ENCODE measurements around the gene RTN1. TPM values are rescaled to one million over a fixed set of nuclear protein-coding genes. Genes with fewer than 3 reads are reported as not detected.

Gene RTN1
- total RNA-seq, 2 donors from 2014 or later, result 0.60 to 3.4 TPM

DNA sequence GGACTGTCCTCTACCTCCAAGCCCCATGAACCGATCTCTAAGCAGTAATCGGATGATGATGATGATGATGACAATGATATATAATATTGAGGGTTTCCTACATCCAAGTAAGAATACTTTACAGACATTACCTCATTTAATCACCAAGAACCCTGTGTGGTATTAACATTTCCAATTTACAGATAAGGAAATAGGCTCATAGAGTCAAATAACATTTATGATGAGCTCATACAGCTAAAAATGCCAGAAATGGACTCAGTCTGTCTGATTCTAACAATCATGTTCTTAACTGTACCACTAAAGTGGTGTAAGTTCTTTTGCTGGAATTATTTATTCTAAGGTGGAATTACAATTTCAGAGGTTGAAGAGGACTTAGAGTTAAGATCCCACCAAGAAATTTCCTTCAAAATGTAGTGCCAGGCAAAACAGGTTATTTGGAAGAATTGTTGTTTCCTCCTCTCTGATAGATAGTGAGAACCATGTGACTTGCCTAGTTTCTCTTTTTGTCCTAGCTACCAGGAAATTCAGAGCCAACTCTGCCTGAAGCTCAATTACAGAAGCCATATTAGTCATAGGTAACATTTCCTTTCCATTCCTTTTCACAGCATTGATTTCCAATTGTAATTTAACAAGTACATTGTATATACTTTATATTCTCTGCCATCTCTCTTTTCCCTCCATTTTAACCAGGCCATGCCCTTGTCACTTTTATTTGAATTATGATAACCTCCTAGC is 270.2 kb downstream of the RTN1 start:
- no peak for ATAC-seq
- peaks cover 4% of the 10 kb centered on the region for H3K36me3 Mint-ChIP-seq (ENCODE audit: low read depth)
- H3K4me3 Mint-ChIP-seq, result no peak overlapping the region
- no peaks in the 10 kb centered on the region for H3K4me1 Mint-ChIP-seq
- H3K9me3 ChIP-seq (ENCODE audit: control insufficient read depth, low read length, poor library complexity, severe bottlenecking), result no peaks in the 10 kb centered on the region
- H3K27ac Mint-ChIP-seq, result no peak overlapping the region
- DNase-seq, result no peak
- peaks cover 33% of the 10 kb centered on the region for H3K27me3 Mint-ChIP-seq

DNA sequence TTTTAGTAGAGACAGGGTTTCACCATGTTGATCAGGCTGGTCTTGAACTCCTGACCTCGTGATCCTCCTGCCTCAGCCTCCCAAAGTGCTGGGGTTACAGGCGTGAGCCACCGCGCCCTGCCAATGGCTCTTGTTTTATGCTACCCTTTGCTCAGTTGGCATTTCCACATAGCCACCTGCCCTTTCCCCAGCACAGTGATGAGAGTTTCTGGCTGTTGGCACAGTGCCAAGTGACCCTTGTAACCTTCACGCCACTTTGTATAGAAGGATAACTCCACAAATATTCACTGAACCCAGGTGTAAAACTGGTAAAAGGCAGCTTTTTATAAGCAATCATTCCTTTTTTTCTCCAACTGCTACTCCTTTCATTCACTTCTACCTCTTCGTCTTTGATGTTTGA is 275.5 kb downstream of the RTN1 start:
- H3K4me1 Mint-ChIP-seq, result no peaks in the 10 kb centered on the region
- no peaks in the 10 kb centered on the region for H3K9me3 ChIP-seq (ENCODE audit: control insufficient read depth, low read length, poor library complexity, severe bottlenecking)
- ATAC-seq (no peak), DNase-seq (no peak)
- H3K27ac Mint-ChIP-seq, result no peak overlapping the region
- H3K27me3 Mint-ChIP-seq, result peaks cover 53% of the 10 kb centered on the region
- H3K36me3 Mint-ChIP-seq (ENCODE audit: low read depth), result peaks cover 6% of the 10 kb centered on the region
- no peak overlapping the region for H3K4me3 Mint-ChIP-seq

DNA sequence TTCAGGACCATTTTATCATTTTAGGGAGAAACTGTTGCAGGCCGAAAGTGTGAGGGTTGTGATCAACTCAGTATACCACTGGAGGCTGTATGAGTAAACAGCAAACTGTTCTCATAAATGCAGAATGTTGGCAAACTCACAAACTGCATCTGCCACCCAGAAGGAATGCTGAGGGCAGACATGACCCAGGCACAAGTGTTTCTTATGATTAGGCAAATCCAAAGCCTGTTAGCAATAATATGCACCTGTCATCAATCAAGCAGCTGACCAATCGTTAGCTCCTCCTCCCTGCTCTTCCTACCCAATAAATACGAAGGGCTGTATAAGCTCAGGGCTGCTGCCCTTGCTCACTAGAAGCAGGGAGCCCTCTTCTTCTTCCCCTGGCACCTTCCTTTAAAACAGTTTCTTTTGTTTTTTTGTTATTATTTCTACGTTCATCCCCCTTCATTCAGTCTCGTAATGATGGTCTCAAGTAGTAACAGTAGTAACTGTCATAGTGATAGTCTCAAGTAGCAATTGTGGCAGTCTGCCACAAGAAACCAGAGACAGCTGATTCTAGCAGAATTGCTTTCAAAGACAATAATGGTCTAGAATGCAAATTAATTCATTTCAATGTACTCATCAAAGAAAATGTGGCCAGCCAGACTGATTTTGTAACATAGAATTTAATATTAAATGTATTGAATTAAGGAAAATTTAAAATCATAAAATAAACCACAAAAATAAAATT is 278.8 kb downstream of the RTN1 start:
- Mint-ChIP-seq H3K36me3 (ENCODE audit: low read depth) (peaks cover 2% of the 10 kb centered on the region), H3K27ac (no peak overlapping the region), H3K4me3 (no peak overlapping the region), H3K27me3 (peaks cover 28% of the 10 kb centered on the region), H3K4me1 (peaks cover under 1% of the 10 kb centered on the region)
- no peaks in the 10 kb centered on the region for H3K9me3 ChIP-seq (ENCODE audit: control insufficient read depth, low read length, poor library complexity, severe bottlenecking)
- ATAC-seq (no peak), DNase-seq (no peak)

DNA sequence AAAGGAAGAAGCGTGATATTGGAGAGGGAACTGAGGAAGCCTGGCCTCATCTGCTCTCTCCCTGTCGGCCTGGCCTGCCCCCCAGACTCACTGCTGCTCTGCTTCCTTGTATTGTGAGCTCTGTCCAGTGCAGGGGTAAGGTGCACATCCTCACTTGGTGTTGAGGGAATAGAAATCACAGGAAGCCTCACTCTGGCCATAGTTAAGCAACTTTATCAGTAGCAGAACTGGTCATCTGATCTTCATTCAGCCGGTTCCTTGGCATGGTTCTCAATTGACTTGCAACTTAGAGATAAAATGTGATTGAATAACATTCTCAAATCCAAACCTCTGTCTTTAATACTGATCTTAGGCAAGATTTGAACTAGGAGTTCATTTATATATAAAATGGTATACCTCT is 282.5 kb downstream of the RTN1 start:
- H3K4me1 Mint-ChIP-seq, result peaks cover 7% of the 10 kb centered on the region
- no peak overlapping the region for H3K27ac Mint-ChIP-seq
- DNase-seq (no peak), ATAC-seq (no peak)
- no peak overlapping the region for H3K4me3 Mint-ChIP-seq
- H3K9me3 ChIP-seq (ENCODE audit: control insufficient read depth, low read length, poor library complexity, severe bottlenecking), result no peaks in the 10 kb centered on the region
- peaks cover 2% of the 10 kb centered on the region for H3K36me3 Mint-ChIP-seq (ENCODE audit: low read depth)
- H3K27me3 Mint-ChIP-seq, result peaks cover 8% of the 10 kb centered on the region

DNA sequence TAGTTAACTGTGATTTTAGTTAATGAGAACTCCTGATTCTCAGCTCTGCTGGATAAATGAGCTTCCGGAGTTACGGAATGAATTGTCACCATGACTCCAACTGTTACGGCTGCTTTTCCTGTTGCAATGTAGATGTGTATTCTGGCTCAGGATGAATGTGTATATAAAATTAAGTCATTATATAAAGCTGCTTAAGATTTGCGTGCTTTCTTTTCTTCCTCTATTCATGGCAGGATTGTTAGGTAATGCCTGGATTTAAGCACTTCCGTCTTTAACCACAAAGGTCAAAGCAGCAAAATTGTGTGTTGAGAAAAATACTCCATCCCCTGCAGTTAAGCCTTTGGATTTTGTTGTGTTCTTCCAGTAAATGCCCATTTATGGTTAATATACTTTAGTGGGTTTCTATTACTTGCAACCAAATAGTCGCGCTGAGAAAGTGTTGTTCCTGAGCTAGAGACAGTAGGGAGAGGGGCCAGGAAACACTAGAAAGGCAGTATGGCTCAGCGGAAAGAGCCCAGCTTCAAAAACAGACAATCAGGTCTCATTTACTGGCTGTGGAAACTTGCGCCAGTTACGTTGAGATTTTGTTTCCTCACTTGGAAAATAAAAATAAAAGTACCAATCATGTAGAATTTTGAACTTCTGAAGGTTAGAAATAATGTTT is 284.6 kb downstream of the RTN1 start:
- H3K9me3 ChIP-seq (ENCODE audit: control insufficient read depth, low read length, poor library complexity, severe bottlenecking), result no peaks in the 10 kb centered on the region
- H3K4me1 Mint-ChIP-seq, result peaks cover 7% of the 10 kb centered on the region
- no peaks in the 10 kb centered on the region for H3K27me3 Mint-ChIP-seq
- no peak for DNase-seq
- ATAC-seq, result no peak
- H3K36me3 Mint-ChIP-seq (ENCODE audit: low read depth), result no peaks in the 10 kb centered on the region
- no peak overlapping the region for H3K27ac Mint-ChIP-seq
- H3K4me3 Mint-ChIP-seq, result peak overlapping the region; percentile 39

DNA sequence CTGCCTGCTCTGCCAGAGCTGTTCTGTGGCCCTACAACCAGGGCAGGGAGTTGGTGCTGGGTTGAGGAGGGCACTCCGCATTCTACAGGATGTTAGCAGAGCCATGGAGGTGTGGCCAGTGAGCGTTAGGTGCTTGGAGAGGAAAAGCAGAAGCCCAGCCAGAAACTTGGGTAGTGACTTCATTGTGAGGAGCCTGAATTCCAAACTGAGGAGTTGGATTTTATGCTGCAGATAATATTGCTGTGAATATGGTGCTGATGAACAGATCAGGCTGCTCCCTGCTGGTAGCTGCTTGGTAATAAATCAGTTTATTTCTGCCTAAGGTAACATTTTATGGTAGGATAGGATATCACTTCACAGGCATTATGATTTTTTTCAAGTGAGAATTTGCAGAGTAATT is 286.8 kb downstream of the RTN1 start:
- Mint-ChIP-seq H3K27ac (no peak overlapping the region), H3K36me3 (ENCODE audit: low read depth) (no peaks in the 10 kb centered on the region), H3K27me3 (no peaks in the 10 kb centered on the region), H3K4me1 (peaks cover 7% of the 10 kb centered on the region), H3K4me3 (no peak overlapping the region)
- no peaks in the 10 kb centered on the region for H3K9me3 ChIP-seq (ENCODE audit: control insufficient read depth, low read length, poor library complexity, severe bottlenecking)
- DNase-seq (no peak), ATAC-seq (no peak)

DNA sequence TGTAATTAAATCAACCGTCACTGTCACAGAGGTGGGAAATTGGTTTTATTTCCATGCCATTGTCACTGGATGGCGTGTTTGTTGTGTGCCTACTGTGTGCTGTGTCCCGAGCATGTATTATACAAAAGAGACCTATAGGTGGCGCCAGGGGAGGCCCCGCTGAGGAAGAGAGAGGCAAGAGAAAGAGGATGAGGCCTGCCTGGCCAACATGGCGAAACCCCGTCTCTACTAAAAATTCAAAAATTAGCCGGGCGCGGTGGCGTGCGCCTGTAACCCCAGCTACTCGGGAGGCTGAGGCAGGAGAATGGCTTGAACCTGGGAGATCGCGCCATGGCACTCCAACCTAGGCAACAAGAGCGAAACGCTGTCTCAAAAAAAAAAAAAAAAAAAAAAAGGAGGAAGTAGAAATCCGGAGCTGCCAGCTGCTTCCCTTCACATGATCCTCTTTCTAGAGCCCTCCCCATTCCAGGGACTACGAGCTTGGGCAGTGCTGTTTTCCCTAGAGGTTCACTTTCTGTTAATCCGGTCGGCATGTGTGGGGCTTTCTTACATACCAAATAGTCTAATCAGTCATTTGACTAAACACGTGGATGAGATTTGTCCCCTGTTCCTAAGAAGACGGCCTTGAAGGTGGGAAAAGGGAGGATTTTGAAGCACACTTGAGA is 287.6 kb downstream of the RTN1 start:
- H3K27ac Mint-ChIP-seq, result no peak overlapping the region
- no peaks in the 10 kb centered on the region for H3K9me3 ChIP-seq (ENCODE audit: control insufficient read depth, low read length, poor library complexity, severe bottlenecking)
- peaks cover 7% of the 10 kb centered on the region for H3K4me1 Mint-ChIP-seq
- ATAC-seq, result no peak
- no peak overlapping the region for H3K4me3 Mint-ChIP-seq
- no peaks in the 10 kb centered on the region for H3K36me3 Mint-ChIP-seq (ENCODE audit: low read depth)
- no peaks in the 10 kb centered on the region for H3K27me3 Mint-ChIP-seq
- no peak for DNase-seq

DNA sequence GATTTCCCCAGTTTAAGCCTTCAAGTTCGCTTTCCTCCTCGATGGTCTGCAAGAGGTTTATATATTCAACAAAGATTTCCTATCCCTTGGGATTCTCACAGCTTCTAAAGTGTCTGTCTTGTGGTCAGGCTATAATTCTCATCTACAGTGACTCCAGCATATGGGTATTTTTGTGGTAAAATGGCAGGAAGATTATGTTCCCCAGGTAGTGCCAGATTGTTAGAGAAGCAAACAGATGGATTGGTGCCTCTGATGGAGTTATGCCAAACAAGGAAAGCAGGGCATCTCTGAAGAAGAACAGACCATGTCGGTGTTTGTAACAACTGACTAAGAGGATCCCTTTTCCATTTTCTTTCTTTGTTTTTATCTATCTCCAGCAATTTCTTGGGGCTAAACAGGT is 288.4 kb downstream of the RTN1 start:
- H3K36me3 Mint-ChIP-seq (ENCODE audit: low read depth), result no peaks in the 10 kb centered on the region
- no peaks in the 10 kb centered on the region for H3K27me3 Mint-ChIP-seq
- H3K4me1 Mint-ChIP-seq, result peaks cover 7% of the 10 kb centered on the region
- H3K4me3 Mint-ChIP-seq, result no peak overlapping the region
- ATAC-seq (no peak), DNase-seq (no peak)
- H3K9me3 ChIP-seq (ENCODE audit: control insufficient read depth, low read length, poor library complexity, severe bottlenecking), result no peaks in the 10 kb centered on the region
- H3K27ac Mint-ChIP-seq, result no peak overlapping the region

DNA sequence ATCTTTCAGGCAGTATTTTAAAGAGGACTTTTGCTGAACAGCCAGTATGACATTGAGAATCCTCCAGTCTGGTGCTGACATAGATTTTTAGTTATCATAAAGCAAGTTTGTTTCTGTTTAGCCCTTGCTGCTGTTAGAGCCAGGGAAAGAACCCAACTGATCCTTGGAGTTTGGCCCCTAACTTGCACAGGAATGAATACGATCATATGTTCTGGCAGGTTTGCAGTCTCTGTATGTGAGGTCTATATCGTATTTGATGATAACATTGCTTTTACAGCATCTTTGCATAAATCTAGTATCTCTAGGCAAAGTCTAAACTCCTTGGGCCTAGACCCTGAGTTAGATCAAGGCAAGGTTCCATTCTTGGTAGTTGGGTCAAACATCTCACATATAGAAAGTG is 289.7 kb downstream of the RTN1 start:
- no peaks in the 10 kb centered on the region for H3K36me3 Mint-ChIP-seq (ENCODE audit: low read depth)
- H3K27ac Mint-ChIP-seq, result no peak overlapping the region
- no peak for DNase-seq
- no peak for ATAC-seq
- H3K4me3 Mint-ChIP-seq, result no peak overlapping the region
- peaks cover 12% of the 10 kb centered on the region for H3K27me3 Mint-ChIP-seq
- no peaks in the 10 kb centered on the region for H3K9me3 ChIP-seq (ENCODE audit: control insufficient read depth, low read length, poor library complexity, severe bottlenecking)
- peaks cover 9% of the 10 kb centered on the region for H3K4me1 Mint-ChIP-seq

DNA sequence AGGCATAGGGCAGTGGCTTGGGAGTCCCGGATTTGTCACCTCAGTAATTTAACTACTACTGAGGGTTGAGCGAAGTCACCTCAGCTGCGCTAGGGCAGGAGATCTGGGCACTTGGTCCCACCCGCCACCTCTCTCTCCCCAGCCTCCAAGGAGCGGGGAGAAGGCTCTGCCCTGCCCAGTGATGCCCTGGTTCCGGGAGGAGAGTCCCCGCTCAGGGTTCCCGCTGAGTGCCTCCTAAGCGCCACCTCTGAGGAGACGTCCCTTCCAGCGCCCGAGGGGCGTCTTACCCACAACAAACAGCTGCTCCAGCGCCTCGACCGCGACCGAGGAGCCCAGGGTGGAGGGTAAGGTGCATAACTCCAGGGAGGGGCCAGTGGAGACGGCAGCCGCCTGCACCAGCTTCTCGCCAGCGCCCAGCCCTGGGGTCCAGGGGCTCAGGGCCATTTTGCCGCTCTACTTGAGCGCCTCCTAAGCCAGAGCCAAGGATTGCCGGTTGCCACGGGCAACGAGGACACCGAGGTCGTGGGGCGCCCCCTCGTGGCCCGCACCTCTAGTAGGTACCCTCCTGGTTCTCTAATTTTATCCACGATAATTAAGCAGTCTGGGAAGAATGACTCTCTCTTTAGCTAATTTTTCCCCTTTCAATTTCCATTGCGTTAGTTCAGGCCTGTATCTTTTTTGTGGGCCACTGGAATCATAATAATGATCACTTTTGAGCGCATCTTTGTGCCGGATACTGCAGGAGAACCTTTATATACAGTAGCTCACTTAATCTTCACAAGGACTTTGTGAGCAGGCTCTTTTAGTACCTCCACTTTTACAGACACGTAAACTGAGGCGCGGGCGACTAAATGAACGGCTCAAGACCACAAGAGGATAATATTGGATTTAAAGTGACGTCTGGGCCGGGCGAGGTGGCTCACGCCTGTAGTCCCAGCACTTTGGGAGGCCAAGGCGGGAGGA is 294.0 kb downstream of the RTN1 start, which contains the start of gene CCDC175:
CCDC175 (minus strand) TSS at position 481 of the 963 bp plus-strand sequence; CDS start at position 444, 37 bp downstream.
- no peaks in the 10 kb centered on the region for H3K36me3 Mint-ChIP-seq (ENCODE audit: low read depth)
- peak within 1 kb of the TSS; percentile 85 for H3K4me3 Mint-ChIP-seq
- DNase-seq, result peak; percentile 66 to 72 (median 69)
- ATAC-seq, result peak; percentile 99
- H3K27ac Mint-ChIP-seq, result peak within 1 kb of the TSS; percentile 54
- no peaks in the 10 kb centered on the region for H3K9me3 ChIP-seq (ENCODE audit: control insufficient read depth, low read length, poor library complexity, severe bottlenecking)
- peaks cover 8% of the 10 kb centered on the region for H3K4me1 Mint-ChIP-seq
- H3K27me3 Mint-ChIP-seq, result peaks cover 20% of the 10 kb centered on the region

DNA sequence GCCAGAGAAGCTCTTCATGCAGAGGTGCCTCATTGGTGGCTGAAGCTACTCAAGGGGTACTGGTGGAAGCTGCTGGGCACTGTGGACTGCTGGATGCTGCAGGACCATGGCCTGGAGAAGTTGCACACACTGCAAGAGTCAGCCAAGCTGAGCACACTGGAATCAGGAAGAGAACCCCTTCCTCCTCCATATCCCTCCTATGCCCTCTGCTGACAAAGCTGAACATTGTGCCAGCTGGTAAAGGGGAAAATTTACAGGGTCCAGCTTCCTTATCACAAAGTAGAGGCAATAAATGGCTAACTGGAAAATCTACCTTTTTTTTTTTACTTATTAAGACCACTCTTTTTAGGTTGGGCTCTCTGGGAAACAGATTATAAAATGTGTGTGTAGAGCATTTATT is 300.5 kb downstream of the RTN1 start:
- Mint-ChIP-seq H3K36me3 (ENCODE audit: low read depth) (peaks cover 3% of the 10 kb centered on the region), H3K4me3 (no peak overlapping the region), H3K27ac (no peak overlapping the region), H3K27me3 (peaks cover 50% of the 10 kb centered on the region), H3K4me1 (peaks cover 2% of the 10 kb centered on the region)
- H3K9me3 ChIP-seq (ENCODE audit: control insufficient read depth, low read length, poor library complexity, severe bottlenecking), result no peaks in the 10 kb centered on the region
- no peak for ATAC-seq
- no peak for DNase-seq

DNA sequence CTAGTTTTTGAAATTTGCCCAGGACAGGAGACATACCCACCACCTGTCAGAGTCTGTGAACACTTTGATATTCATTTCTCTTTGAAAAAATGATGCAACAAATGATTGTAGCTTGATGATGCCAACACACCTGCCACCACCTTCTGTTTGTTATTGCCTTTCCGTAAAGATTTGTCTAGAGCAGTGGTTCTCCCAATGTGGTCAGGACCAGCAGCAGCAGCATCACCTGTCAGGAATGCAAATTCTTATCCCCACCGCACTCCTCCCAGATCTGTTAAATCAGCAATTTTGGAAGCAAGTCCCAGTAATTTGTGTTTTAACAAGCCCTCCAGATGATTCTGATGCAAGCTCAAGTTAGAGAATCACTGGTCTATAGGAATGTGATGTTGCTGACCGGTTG is 303.9 kb downstream of the RTN1 start:
- no peak overlapping the region for H3K27ac Mint-ChIP-seq
- ATAC-seq (no peak), DNase-seq (no peak)
- peaks cover 61% of the 10 kb centered on the region for H3K27me3 Mint-ChIP-seq
- H3K4me1 Mint-ChIP-seq, result peaks cover 4% of the 10 kb centered on the region
- no peak overlapping the region for H3K4me3 Mint-ChIP-seq
- H3K36me3 Mint-ChIP-seq (ENCODE audit: low read depth), result peaks cover 3% of the 10 kb centered on the region
- H3K9me3 ChIP-seq (ENCODE audit: control insufficient read depth, low read length, poor library complexity, severe bottlenecking), result no peaks in the 10 kb centered on the region
